ENCODE measurements around the gene GALK1. TPM values are rescaled to one million over a fixed set of nuclear protein-coding genes. Genes with fewer than 3 reads are reported as not detected.

GALK1 gene
- total and polyA plus RNA-seq, 2 of the 13 experiments (the other 11 are each of a cell fraction or from before 2014, with no cell fraction given) = 59.9 to 93.6 TPM

GRCh38 chr17:75756451-75757085 lies 8.4 kb downstream of the GALK1 start:
- POLR2A ChIA-PET = interaction anchor here (4.4 to 5.8 kb wide), 3 partner anchors 8 to 23 kb away, joined by 49 to 116 read pairs (median 66); partner anchors contain the start of gene GALK1
- in situ Hi-C loops (cut with HindIII; ENCODE audit: extremely low pct_ligation_motif_present, low pct_unique_long_range_greater_than_20kb) = loop anchor here (10.0 kb wide), 1 partner anchor 142 kb away; no protein-coding TSS in a partner anchor
- intact Hi-C loops (cut with micrococcal nuclease; ENCODE audit: unreplicated experiment) = no loop called here

More at GRCh38 chr17:75756451-75757085, 8.4 kb downstream of the GALK1 start:
- no peak for FAIRE-seq
- H3K36me3 ChIP-seq (replicated peaks in 1 of 2; ENCODE audit: control insufficient read depth in 1 of 2, insufficient read depth in 2 of 2, low read length in 2 of 2) = no peaks in the 10 kb centered on the region
- no peak overlapping the region for H3K9ac ChIP-seq (ENCODE audit: insufficient read depth, low read depth, low read length)
- no peak overlapping the region for H2AFZ ChIP-seq (ENCODE audit: low read length)
- H3K27me3 ChIP-seq (ENCODE audit: control insufficient read depth in 1 of 2, insufficient read depth in 2 of 2, low read length in 2 of 2) = no peaks in the 10 kb centered on the region
- no peaks in the 10 kb centered on the region for H3K79me2 ChIP-seq (ENCODE audit: insufficient read depth, low read length)
- WGBS (ENCODE audit: low lambda C conversion rate) = 94% methylated on average over 28 of the region's 29 CpGs
- no peaks in the 10 kb centered on the region for H3K9me3 ChIP-seq (ENCODE audit: low read length)
- H3K4me1 ChIP-seq (ENCODE audit: insufficient read depth, low read length) = peaks cover 56% of the 10 kb centered on the region
- no peak for ATAC-seq
- no peak overlapping the region for H3K4me3 ChIP-seq (replicated peaks in 1 of 3; ENCODE audit: insufficient read depth in 1 of 3, low read depth in 2 of 3, low read length in 3 of 3)
- DNase-seq (ENCODE audit: low spot score) = no peak
- H3K4me2 ChIP-seq (ENCODE audit: low read depth, low read length) = no peak overlapping the region
- CTCF ChIA-PET (ENCODE audit: low intra/inter-chr PET ratio, low total read pairs) = no interaction called here
- H4K20me1 ChIP-seq (ENCODE audit: insufficient read depth, low read length) = no peaks in the 10 kb centered on the region
- H3K27ac ChIP-seq (ENCODE audit: extremely low read length, insufficient read depth, low read length) = no peak overlapping the region
- no TSS peak for BruUV-seq (replicated peaks)
- TF ChIP-seq ZBTB33 (CRISPR knock-in tag; IDR thresholded peaks at IDR 0.05) (peak; percentile 77), RBFOX2 (IDR thresholded peaks at IDR 0.05; ENCODE audit: low read depth, low read length) (peak; percentile 44), AGO2 (optimal IDR thresholded peaks at IDR 0.05; ENCODE audit: low read depth, low read length) (peak; percentile 58), NFKBIZ (CRISPR knock-in tag; IDR thresholded peaks at IDR 0.05) (no peak)

Data from HepG2 (cell line).